Testis (tissue), 2 donors: ENCODE measurements around the gene TMEM40.
"Not testable (repeated sequence)": the region's sequence is repeated elsewhere in the genome, so short reads cannot be mapped to it uniquely, and the experiment has no call there.

ENCODE experiments used
- POLR2A ChIP-seq: fragments of 450-650 bp; IDR thresholded peaks from one replicate; pipeline ENCODE4 v1.6.1; 2017; ENCODE audit warnings: antibody characterized with exemption, mild to moderate bottlenecking, moderate library complexity
- TF ChIP-seq, protein P1 (sequence below), 3 experiments: fragments of 450-650 bp in 2 of 3; fragments of 200-600 bp in 1 of 3; sonication (generic) in 1 of 3; IDR thresholded peaks; one replicate each; pipeline ENCODE4 v1.5.1; 2016 to 2019; ENCODE audit warnings: antibody characterized with exemption in 3 of 3, mild to moderate bottlenecking in 2 of 3, moderate library complexity in 1 of 3

GRCh38 chr3:12787967-12788690, 29.1 kb upstream of the TMEM40 start:
- TF ChIP-seq, protein P1, sequence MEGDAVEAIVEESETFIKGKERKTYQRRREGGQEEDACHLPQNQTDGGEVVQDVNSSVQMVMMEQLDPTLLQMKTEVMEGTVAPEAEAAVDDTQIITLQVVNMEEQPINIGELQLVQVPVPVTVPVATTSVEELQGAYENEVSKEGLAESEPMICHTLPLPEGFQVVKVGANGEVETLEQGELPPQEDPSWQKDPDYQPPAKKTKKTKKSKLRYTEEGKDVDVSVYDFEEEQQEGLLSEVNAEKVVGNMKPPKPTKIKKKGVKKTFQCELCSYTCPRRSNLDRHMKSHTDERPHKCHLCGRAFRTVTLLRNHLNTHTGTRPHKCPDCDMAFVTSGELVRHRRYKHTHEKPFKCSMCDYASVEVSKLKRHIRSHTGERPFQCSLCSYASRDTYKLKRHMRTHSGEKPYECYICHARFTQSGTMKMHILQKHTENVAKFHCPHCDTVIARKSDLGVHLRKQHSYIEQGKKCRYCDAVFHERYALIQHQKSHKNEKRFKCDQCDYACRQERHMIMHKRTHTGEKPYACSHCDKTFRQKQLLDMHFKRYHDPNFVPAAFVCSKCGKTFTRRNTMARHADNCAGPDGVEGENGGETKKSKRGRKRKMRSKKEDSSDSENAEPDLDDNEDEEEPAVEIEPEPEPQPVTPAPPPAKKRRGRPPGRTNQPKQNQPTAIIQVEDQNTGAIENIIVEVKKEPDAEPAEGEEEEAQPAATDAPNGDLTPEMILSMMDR (IDR thresholded peaks at IDR 0.05) = not testable (repeated sequence)
- not testable (repeated sequence) for TF ChIP-seq POLR2A
